NT2/D1 (cell line): ENCODE results near the gene MAPK9.

Experiments used
- DNase-seq: peaks from one replicate; pipeline ENCODE4 v3.0.0-alpha.2; 2011; ENCODE audit warnings: low read depth, low spot score
- H3K27me3 ChIP-seq: 2 replicates; pipeline ENCODE4 v1.6.0; 2011; ENCODE audit warnings: mild to moderate bottlenecking; ENCODE audit not compliant: insufficient read length, insufficient read depth
- H3K36me3 ChIP-seq: 2 replicates; pipeline ENCODE4 v1.6.1; 2011; ENCODE audit warnings: mild to moderate bottlenecking, low read length, mixed read lengths; ENCODE audit not compliant: insufficient read depth, insufficient read length
- H3K4me1 ChIP-seq: 2 replicates; pipeline ENCODE4 v1.5.1; 2011; ENCODE audit not compliant: insufficient read depth, insufficient read length
- H3K4me3 ChIP-seq: 2 replicates; pipeline ENCODE4 v1.5.1; 2011; ENCODE audit warnings: low read depth; ENCODE audit not compliant: insufficient read length
- H3K9ac ChIP-seq: 2 replicates; pipeline ENCODE4 v1.6.0; 2011; ENCODE audit warnings: low read depth; ENCODE audit not compliant: insufficient read length
- H3K9me3 ChIP-seq: 2 replicates; pipeline ENCODE4 v1.5.1; 2011; ENCODE audit warnings: mild to moderate bottlenecking, low read length; ENCODE audit not compliant: insufficient read depth
- SUZ12 ChIP-seq: IDR thresholded peaks from 2 replicates; pipeline ENCODE4 v1.6.1; 2011; ENCODE audit not compliant: insufficient read length, insufficient read depth; ENCODE audit errors: extremely low read depth
- YY1 ChIP-seq: IDR thresholded peaks from 2 replicates; pipeline ENCODE4 v1.6.1; 2011; ENCODE audit not compliant: insufficient read length, insufficient read depth
- ZNF274 ChIP-seq: IDR thresholded peaks from 2 replicates; pipeline ENCODE4 v1.6.1; 2011; ENCODE audit warnings: mild to moderate bottlenecking, low read depth, low read length

The MAPK9 gene

DNA sequence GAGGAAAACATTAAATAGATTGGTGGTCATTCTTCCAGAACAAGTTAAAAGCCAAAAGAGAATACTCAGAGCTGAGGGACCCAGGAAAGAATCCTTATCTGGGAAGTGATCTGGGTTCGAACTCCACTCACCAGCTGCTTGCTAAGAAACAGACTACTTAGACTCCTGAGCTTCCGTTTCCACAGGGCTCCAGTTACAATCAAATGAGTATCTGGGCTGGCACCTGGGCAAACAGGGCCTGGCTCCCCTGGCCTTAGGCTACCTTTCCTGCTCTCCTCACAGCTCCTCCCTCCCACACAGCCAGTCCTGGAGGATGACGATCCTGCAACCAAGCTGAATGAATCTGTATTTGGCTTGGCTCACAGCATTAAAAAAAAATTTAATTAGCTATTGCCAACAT, 2.5 kb downstream of the MAPK9 start:
- DNase-seq = no peak
- peaks cover 6% of the 10 kb centered on the region for H3K4me1 ChIP-seq

DNA sequence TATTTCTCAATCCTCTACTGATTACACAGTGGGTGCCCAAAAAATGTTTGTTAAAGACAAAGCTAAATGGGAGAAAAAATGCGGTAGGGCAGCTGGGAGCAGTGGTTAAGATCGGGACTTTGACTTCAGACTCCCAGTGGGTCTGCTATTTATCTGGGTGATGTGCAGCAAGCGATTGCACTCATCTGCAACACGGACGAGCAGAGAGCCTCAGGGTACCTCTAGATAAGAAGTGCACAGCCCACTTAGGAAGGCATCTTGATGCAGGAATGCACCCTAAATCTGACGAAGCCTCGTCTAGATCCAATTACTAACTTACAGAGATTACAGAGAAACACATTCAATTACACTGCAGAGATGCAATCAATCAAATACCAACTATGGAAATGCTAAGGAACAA, 4.0 kb downstream of the MAPK9 start:
- no peak overlapping the region for H3K9ac ChIP-seq
- no peak overlapping the region for H3K4me3 ChIP-seq
- H3K9me3 ChIP-seq = no peaks in the 10 kb centered on the region
- H3K27me3 ChIP-seq = no peaks in the 10 kb centered on the region
- peaks cover 24% of the 10 kb centered on the region for H3K36me3 ChIP-seq
- no peak for DNase-seq
- TF ChIP-seq SUZ12 (no peak), ZNF274 (no peak), YY1 (no peak)
- peaks cover 4% of the 10 kb centered on the region for H3K4me1 ChIP-seq

More for the DNA sequence above, 2.5 kb downstream of the MAPK9 start:
- peaks cover 27% of the 10 kb centered on the region for H3K36me3 ChIP-seq
- H3K27me3 ChIP-seq = no peaks in the 10 kb centered on the region
- TF ChIP-seq ZNF274 (no peak), YY1 (no peak), SUZ12 (no peak)
- H3K9ac ChIP-seq = no peak overlapping the region
- H3K9me3 ChIP-seq = no peaks in the 10 kb centered on the region
- no peak overlapping the region for H3K4me3 ChIP-seq

DNA sequence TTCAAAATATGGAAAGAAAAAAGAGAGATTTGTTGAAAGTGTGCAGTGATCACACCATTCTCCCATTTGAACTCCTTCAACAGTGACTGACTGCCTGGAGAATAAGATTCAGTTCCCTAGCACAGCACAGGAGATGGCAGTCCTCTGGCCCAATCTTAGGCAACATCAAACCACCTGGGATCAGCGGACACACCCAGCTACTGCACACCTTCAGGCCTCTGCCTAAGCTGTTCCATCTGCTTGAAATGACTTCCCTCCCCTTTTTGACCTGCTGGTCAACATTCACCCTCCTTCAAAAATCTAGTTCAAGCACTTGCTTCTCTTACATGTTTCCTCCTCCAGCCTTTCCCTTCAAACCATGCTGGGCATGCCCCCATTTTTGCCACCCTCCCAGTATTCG, 4.5 kb downstream of the MAPK9 start:
- no peak for TF ChIP-seq YY1

DNA sequence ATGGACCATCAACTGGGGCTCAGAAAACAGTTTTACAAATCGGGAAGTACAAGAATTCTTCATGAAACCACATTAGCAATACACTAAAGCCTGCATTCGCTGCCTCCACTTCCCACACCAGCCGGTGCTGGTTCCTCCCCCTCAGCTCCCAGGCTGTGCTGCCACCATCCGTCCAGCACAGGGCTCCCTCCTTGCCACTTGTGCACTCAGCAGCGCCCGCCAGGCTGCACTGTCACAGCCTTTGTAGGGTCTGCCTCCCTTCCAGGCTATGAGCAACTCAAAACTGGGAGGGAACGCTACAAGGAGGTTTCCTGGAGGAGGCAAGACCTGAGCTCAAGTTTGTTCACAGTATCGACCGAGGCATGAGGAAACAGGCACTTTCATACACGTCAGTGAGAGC, 7.7 kb downstream of the MAPK9 start:
- Histone ChIP-seq H3K9me3 (0 out of 2 replicates have a peak, but pooled peaks cover 2% of the 10 kb centered on the region), H3K4me1 (peaks cover 2% of the 10 kb centered on the region), H3K27me3 (no peaks in the 10 kb centered on the region), H3K36me3 (peaks cover 53% of the 10 kb centered on the region), H3K9ac (no peak overlapping the region), H3K4me3 (no peak overlapping the region)
- TF ChIP-seq YY1 (no peak), SUZ12 (no peak), ZNF274 (no peak)
- DNase-seq = no peak

More for the DNA sequence above, 4.5 kb downstream of the MAPK9 start:
- peaks cover 29% of the 10 kb centered on the region for H3K36me3 ChIP-seq
- H3K4me1 ChIP-seq = peaks cover 4% of the 10 kb centered on the region
- H3K9me3 ChIP-seq = no peaks in the 10 kb centered on the region
- DNase-seq = no peak
- H3K9ac ChIP-seq = no peak overlapping the region
- no peaks in the 10 kb centered on the region for H3K27me3 ChIP-seq
- no peak overlapping the region for H3K4me3 ChIP-seq

DNA sequence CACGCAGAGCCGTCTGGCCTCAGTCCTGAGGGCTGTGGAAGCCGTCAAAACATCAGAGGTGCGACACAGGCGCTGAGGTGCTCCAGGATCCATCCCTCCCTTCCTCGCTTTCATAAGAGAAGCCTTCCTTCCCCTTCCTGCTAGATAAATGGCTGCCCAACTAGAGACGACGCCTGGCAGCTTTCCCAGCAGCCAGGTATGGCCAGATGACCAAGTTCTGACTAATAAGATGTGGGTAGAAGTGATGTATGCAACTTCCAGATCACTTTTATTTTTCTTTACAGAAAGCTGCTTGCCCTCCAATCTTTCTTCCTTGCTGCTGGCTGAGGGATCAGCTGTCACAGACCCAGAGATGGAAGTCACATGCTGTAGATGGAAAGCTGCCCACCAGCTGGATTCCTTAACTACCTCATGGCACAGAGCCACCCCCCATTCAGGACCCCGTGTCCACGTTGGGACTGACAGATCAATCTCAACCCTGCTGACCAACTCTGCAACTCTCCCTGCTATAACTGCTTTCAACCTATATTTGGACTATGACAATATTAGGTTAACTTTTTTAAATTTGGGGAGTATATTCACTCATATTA, 8.8 kb downstream of the MAPK9 start:
- Histone ChIP-seq H3K36me3 (peaks cover 55% of the 10 kb centered on the region), H3K9ac (no peak overlapping the region), H3K27me3 (no peaks in the 10 kb centered on the region), H3K4me3 (no peak overlapping the region), H3K4me1 (peaks cover 2% of the 10 kb centered on the region), H3K9me3 (0 out of 2 replicates have a peak, but pooled peaks cover 2% of the 10 kb centered on the region)
- TF ChIP-seq YY1 = no peak
- TF ChIP-seq ZNF274 = no peak
- no peak for TF ChIP-seq SUZ12
- DNase-seq = no peak

DNA sequence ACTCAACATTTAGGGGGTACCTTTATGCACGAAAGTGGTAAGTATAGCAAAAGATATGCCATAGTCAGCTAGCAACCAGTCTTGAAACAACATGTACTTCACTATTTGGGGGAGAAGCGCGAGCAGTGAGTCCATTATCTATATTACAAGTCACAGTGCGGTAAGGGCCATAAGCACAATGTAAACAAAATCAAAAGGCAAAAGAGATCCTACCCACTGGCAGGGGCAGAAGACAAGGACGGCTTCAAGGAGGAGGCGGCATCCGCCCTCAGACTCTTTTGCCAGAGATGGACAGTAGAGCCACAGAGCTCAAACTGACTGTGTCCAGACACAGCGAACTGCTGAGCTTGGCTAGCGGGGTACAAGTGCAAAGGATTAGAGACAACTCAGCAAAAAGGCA, 9.6 kb downstream of the MAPK9 start:
- no peak for DNase-seq
- Histone ChIP-seq H3K36me3 (peaks cover 61% of the 10 kb centered on the region), H3K27me3 (no peaks in the 10 kb centered on the region), H3K4me3 (no peak overlapping the region), H3K4me1 (no peaks in the 10 kb centered on the region), H3K9ac (no peak overlapping the region), H3K9me3 (0 out of 2 replicates have a peak, but pooled peaks cover 2% of the 10 kb centered on the region)
- TF ChIP-seq ZNF274 (no peak), YY1 (no peak), SUZ12 (no peak)

DNA sequence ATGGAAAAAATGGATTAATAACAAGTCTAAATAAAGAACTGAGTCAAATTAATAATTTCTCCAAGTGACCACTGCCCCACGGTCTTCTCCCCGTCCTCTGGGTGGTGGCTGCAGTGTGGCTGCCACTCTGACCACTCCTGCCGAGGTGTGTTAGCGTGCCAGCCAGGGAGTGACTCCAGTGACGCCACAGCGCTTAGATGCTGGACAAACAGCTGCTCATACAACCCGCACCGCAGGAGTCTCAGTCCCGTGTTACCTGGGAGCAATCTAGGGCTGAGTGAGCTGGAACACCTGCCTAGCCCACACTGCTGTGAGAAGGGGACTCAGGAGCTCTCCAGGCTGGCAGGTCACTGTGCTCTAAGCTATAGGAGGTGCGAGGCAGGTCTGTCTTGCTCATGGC, 10.2 kb downstream of the MAPK9 start:
- no peak for DNase-seq
- 0 out of 2 replicates have a peak, but pooled peaks cover 2% of the 10 kb centered on the region for H3K9me3 ChIP-seq
- no peak overlapping the region for H3K9ac ChIP-seq
- no peaks in the 10 kb centered on the region for H3K4me1 ChIP-seq
- no peak overlapping the region for H3K4me3 ChIP-seq
- H3K36me3 ChIP-seq = peaks cover 61% of the 10 kb centered on the region
- TF ChIP-seq ZNF274 (no peak), YY1 (no peak), SUZ12 (no peak)
- no peaks in the 10 kb centered on the region for H3K27me3 ChIP-seq

DNA sequence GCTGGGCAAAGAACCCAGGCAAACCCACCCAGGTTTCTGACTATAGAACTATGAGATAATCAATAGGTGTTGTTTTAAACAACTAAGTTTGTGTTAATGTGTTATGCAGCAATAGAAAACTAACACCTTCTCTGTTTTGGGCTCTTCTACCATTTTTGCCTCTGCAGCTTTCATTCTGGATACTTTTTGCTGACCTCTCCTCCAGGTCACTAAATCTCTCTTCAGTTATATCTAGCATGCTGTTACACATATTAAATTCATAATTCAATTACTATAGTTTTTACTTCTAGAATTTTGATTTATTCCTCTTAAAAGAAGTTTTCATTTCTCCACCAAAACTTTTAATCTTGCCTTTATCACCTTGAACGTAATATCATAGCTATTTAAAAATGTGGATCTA, 17.2 kb downstream of the MAPK9 start:
- H3K27me3 ChIP-seq = no peaks in the 10 kb centered on the region
- H3K9ac ChIP-seq = no peak overlapping the region
- H3K36me3 ChIP-seq = peaks cover 43% of the 10 kb centered on the region
- no peaks in the 10 kb centered on the region for H3K4me1 ChIP-seq
- no peak overlapping the region for H3K4me3 ChIP-seq
- TF ChIP-seq SUZ12 (no peak), ZNF274 (no peak), YY1 (no peak)
- H3K9me3 ChIP-seq = peaks cover 19% of the 10 kb centered on the region
- no peak for DNase-seq
